Mesendoderm (in vitro differentiated cells): Measurements from ENCODE around the gene SPINDOC.
A peak's percentile ranks its signal among the peaks of the same experiment; 100 is the strongest.

Experiments used
- DNase-seq: peaks from one replicate; pipeline ENCODE4 v3.0.0; 2013
- H2AK5ac ChIP-seq: 2 replicates; pipeline ENCODE4 v1.6.1; 2013; ENCODE audit warnings: low read length, inconsistent platforms
- H2BK120ac ChIP-seq: 2 replicates; pipeline ENCODE4 v1.6.1; 2013; ENCODE audit warnings: low read depth, mild to moderate bottlenecking, low read length, moderate library complexity, mixed read lengths
- H2BK15ac ChIP-seq: replicated peaks from 2 replicates; pipeline ENCODE4 v1.6.1; 2013; ENCODE audit warnings: low read depth, mild to moderate bottlenecking, moderate library complexity
- H2BK5ac ChIP-seq: 2 replicates; pipeline ENCODE4 v1.6.1; 2013; ENCODE audit warnings: low read length, inconsistent platforms
- H3K18ac ChIP-seq: 2 replicates; pipeline ENCODE4 v1.6.1; 2013; ENCODE audit warnings: mild to moderate bottlenecking, low read length, mixed read lengths
- H3K23ac ChIP-seq: one replicate; pipeline ENCODE4 v1.6.1; 2013; ENCODE audit warnings: low read length
- H3K27ac ChIP-seq: 2 replicates; pipeline ENCODE4 v1.5.1; 2013; ENCODE audit warnings: low read depth, mild to moderate bottlenecking, inconsistent platforms, low read length, moderate library complexity
- H3K27me3 ChIP-seq: 2 replicates; pipeline ENCODE4 v1.6.1; 2013; ENCODE audit warnings: low read length, control low read depth, mild to moderate bottlenecking, inconsistent platforms; ENCODE audit not compliant: insufficient read depth, poor library complexity
- H3K36me3 ChIP-seq: 2 replicates; pipeline ENCODE4 v1.6.1; 2013; ENCODE audit warnings: low read length, inconsistent platforms; ENCODE audit not compliant: control insufficient read depth, insufficient read depth
- H3K4ac ChIP-seq: one replicate; pipeline ENCODE4 v1.6.1; 2013; ENCODE audit warnings: low read depth, mild to moderate bottlenecking, low read length, moderate library complexity
- H3K4me1 ChIP-seq: 2 replicates; pipeline ENCODE4 v1.6.1; 2013; ENCODE audit warnings: low read depth, low read length, inconsistent platforms; ENCODE audit not compliant: control insufficient read depth
- H3K4me2 ChIP-seq: 2 replicates; pipeline ENCODE4 v1.6.1; 2013; ENCODE audit warnings: low read length
- H3K4me3 ChIP-seq: 2 replicates; pipeline ENCODE4 v1.5.1; 2013; ENCODE audit warnings: mild to moderate bottlenecking, low read length
- H3K56ac ChIP-seq: one replicate; pipeline ENCODE4 v1.6.1; 2013; ENCODE audit warnings: low read length
- H3K79me1 ChIP-seq: 2 replicates; pipeline ENCODE4 v1.6.1; 2013; ENCODE audit warnings: low read length, inconsistent platforms
- H3K79me2 ChIP-seq: 2 replicates; pipeline ENCODE4 v1.6.1; 2013; ENCODE audit warnings: mild to moderate bottlenecking, low read length; ENCODE audit not compliant: control insufficient read depth, insufficient read depth
- H3K9ac ChIP-seq: 2 replicates; pipeline ENCODE4 v1.6.1; 2013; ENCODE audit warnings: low read length, inconsistent platforms
- H4K5ac ChIP-seq: one replicate; pipeline ENCODE4 v1.6.1; 2013; ENCODE audit warnings: low read length
- H4K8ac ChIP-seq: one replicate; pipeline ENCODE4 v1.6.1; 2013; ENCODE audit warnings: low read depth, mild to moderate bottlenecking, control low read depth, low read length, moderate library complexity
- WGBS: extraction: QIAGEN DNeasy Blood & Tissue Kit; methylation state at CpG from one replicate; pipeline ENCODE4 v1.1.7; 2013; ENCODE audit warnings: low lambda C conversion rate, missing lambda C conversion rate; ENCODE audit not compliant: insufficient coverage; ENCODE audit errors: extremely low coverage; 5-methylcytosine and 5-hydroxymethylcytosine counted together

Gene SPINDOC

GRCh38 chr11:63782749-63783148, 30.5 kb upstream of the SPINDOC start:
- H4K8ac ChIP-seq: no peak overlapping the region
- DNase-seq: no peak
- WGBS: no CpG with 5 or more reads among the region's 6 CpGs
- H4K5ac ChIP-seq: no peak overlapping the region
- H3K4ac ChIP-seq: no peak overlapping the region
- H3K9ac ChIP-seq: no peak overlapping the region
- no peaks in the 10 kb centered on the region for H3K79me1 ChIP-seq
- H3K56ac ChIP-seq: no peak overlapping the region
- H3K79me2 ChIP-seq: no peaks in the 10 kb centered on the region
- no peaks in the 10 kb centered on the region for H3K27me3 ChIP-seq
- no peak overlapping the region for H3K4me3 ChIP-seq
- H2BK15ac ChIP-seq: no peak overlapping the region
- no peak overlapping the region for H3K27ac ChIP-seq
- H2BK5ac ChIP-seq: no peak overlapping the region
- H2AK5ac ChIP-seq: no peak overlapping the region
- H3K23ac ChIP-seq: no peak overlapping the region
- H3K18ac ChIP-seq: no peak overlapping the region
- H3K4me2 ChIP-seq: no peak overlapping the region
- H3K36me3 ChIP-seq: no peaks in the 10 kb centered on the region
- H3K4me1 ChIP-seq: no peaks in the 10 kb centered on the region
- H2BK120ac ChIP-seq: no peak overlapping the region

DNA sequence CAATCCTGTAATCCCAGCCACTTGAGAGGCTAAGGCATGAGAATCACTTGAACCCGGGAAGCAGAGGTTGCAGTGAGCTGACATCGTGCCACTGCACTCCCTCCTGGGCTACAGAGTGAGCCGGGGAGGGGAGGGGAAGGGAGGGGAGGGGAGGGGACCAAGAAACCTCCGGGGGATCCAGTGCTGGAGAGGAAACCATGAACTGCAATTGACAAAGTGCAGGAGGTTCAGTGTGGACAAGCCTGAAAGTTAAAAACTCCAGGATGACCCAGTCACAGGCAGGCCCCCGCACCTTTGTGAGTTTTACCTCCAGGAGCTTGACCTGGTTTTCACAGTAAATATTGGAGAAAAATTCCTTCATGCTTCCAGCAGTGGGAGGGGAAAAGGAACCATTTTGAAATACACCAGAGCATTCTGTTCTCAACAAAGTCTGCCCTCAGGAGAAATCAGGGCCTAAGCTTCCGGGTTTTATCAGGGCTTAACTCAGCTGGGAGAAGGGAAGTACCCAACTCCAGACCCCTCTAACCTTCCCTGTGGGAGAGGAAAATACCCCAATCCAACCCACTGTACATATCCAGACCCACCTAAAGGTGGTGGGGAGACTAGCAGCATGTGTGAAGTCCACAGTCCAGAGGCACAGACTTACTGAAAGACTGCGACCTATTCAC, 29.2 kb upstream of the SPINDOC start:
- Histone ChIP-seq H3K27me3 (no peaks in the 10 kb centered on the region), H3K56ac (peak overlapping the region; percentile 42), H3K79me2 (no peaks in the 10 kb centered on the region), H3K36me3 (no peaks in the 10 kb centered on the region), H2BK15ac (no peak overlapping the region), H3K4me3 (no peak overlapping the region), H2BK5ac (no peak overlapping the region), H3K18ac (no peak overlapping the region), H3K79me1 (no peaks in the 10 kb centered on the region), H3K4me2 (no peak overlapping the region), H3K23ac (no peak overlapping the region), H2BK120ac (no peak overlapping the region), H4K5ac (peak overlapping the region; percentile 71), H3K4me1 (no peaks in the 10 kb centered on the region), H3K27ac (no peak overlapping the region), H2AK5ac (no peak overlapping the region), H3K9ac (no peak overlapping the region), H3K4ac (no peak overlapping the region), H4K8ac (peak overlapping the region; percentile 89)
- DNase-seq: peak; percentile 16
- no CpG with 5 or more reads among the region's 7 CpGs for WGBS

DNA sequence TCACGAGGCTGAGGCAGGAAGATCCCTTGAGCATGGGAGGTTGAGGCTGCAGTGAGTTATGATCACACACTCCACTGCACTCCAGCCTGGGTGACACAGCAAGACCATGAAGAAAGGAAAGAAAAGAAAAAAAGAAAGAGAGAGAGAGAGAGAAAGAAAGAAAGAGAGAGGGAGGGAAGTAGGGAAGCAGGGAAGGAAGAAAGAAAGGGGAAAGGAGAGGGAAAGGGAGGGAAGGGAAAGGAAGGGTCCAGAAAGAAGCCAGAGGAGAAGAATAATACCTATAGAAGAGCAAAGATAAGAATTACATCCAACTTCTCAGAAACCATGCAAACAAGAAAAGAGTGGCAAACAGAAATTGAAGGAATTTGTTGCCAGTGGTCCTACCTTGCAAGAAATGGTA, 27.4 kb upstream of the SPINDOC start:
- no peak for DNase-seq

DNA sequence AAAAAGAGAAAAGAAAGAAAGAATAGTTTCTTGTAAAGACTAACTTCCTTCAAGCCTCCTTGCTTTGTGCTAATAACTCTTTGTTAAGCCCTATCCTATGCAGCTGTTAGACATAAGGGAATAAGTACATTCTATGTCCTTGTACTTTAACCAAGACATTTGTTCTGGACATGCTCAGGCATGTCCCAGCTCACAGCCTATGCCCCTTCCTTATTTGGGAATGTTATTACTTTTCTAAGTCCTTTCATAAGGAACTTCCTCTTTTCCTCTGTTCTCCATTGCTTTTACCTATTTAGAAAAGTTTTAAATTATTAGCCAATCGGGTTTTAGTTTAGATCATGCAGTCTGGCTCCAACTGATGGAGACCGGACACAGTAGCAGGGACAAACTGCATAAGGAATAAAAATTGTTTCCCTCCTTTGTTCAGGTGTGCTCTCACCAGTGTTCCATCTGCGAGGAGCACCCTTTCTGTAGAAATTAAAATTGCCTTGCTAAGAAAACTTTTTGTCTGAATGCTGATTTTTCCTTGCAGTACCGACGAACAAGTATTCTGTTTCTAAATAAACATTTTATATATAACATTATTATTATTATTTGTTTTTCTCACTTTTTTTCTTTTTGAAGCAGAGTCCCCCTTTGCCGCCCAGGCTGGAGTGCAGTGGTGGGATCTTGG, 21.6 kb upstream of the SPINDOC start:
- no CpG with 5 or more reads among the region's 6 CpGs for WGBS
- no peak overlapping the region for H3K4me2 ChIP-seq
- no peaks in the 10 kb centered on the region for H3K79me1 ChIP-seq

More for the DNA sequence above, 27.4 kb upstream of the SPINDOC start:
- Histone ChIP-seq H3K23ac (no peak overlapping the region), H3K79me1 (no peaks in the 10 kb centered on the region), H3K4me1 (no peaks in the 10 kb centered on the region), H2BK5ac (no peak overlapping the region), H3K36me3 (no peaks in the 10 kb centered on the region), H4K8ac (no peak overlapping the region), H4K5ac (no peak overlapping the region), H3K27me3 (no peaks in the 10 kb centered on the region), H3K4ac (no peak overlapping the region), H3K4me3 (no peak overlapping the region), H3K27ac (no peak overlapping the region), H3K4me2 (no peak overlapping the region), H2AK5ac (no peak overlapping the region), H3K56ac (no peak overlapping the region), H3K18ac (no peak overlapping the region), H3K79me2 (no peaks in the 10 kb centered on the region), H2BK15ac (no peak overlapping the region), H2BK120ac (no peak overlapping the region), H3K9ac (no peak overlapping the region)
- WGBS: no CpG with 5 or more reads among the region's 1 CpG

DNA sequence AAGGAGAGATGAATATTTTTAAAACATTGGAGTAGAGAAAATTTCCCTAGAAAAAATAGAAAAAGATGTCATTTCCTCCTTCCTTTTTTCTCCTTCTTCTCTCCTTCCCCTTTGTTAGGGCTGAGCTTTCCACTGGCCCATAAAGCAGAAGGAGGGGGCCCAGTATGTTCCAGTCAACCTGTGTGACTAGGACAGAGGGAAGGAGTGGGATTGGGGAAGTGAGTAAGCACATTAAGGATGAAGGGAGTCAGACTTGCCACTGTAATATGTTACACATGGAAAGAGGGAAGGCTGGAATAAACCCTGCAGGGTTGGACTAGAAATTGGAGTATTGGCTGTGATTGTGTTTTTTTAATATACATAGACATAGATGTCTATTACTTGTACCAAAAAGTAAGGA, 20.1 kb upstream of the SPINDOC start:
- no peak overlapping the region for H3K4me3 ChIP-seq
- H3K4ac ChIP-seq: no peak overlapping the region
- H4K8ac ChIP-seq: no peak overlapping the region
- no peak overlapping the region for H3K56ac ChIP-seq
- H2BK5ac ChIP-seq: no peak overlapping the region
- H3K4me2 ChIP-seq: no peak overlapping the region
- H2BK15ac ChIP-seq: no peak overlapping the region
- H2BK120ac ChIP-seq: no peak overlapping the region
- H2AK5ac ChIP-seq: no peak overlapping the region
- no peak overlapping the region for H3K9ac ChIP-seq
- H3K18ac ChIP-seq: no peak overlapping the region
- no peak overlapping the region for H3K27ac ChIP-seq
- H3K23ac ChIP-seq: no peak overlapping the region
- no peak for DNase-seq
- no peak overlapping the region for H4K5ac ChIP-seq
- H3K79me2 ChIP-seq: no peaks in the 10 kb centered on the region
- H3K27me3 ChIP-seq: no peaks in the 10 kb centered on the region
- H3K36me3 ChIP-seq: no peaks in the 10 kb centered on the region
- no peaks in the 10 kb centered on the region for H3K79me1 ChIP-seq
- no peaks in the 10 kb centered on the region for H3K4me1 ChIP-seq

More for the DNA sequence above, 21.6 kb upstream of the SPINDOC start:
- no peaks in the 10 kb centered on the region for H3K36me3 ChIP-seq
- H3K27me3 ChIP-seq: no peaks in the 10 kb centered on the region
- no peak overlapping the region for H4K8ac ChIP-seq
- H2BK5ac ChIP-seq: no peak overlapping the region
- no peak overlapping the region for H3K4ac ChIP-seq
- no peak overlapping the region for H3K23ac ChIP-seq
- H3K9ac ChIP-seq: no peak overlapping the region
- H3K4me3 ChIP-seq: no peak overlapping the region
- no peak overlapping the region for H3K18ac ChIP-seq
- no peak overlapping the region for H4K5ac ChIP-seq
- H3K56ac ChIP-seq: no peak overlapping the region
- no peak overlapping the region for H2BK15ac ChIP-seq
- no peak overlapping the region for H2BK120ac ChIP-seq
- DNase-seq: no peak
- no peak overlapping the region for H2AK5ac ChIP-seq
- H3K4me1 ChIP-seq: no peaks in the 10 kb centered on the region
- no peak overlapping the region for H3K27ac ChIP-seq
- no peaks in the 10 kb centered on the region for H3K79me2 ChIP-seq

GRCh38 chr11:63795066-63795465, 18.2 kb upstream of the SPINDOC start:
- Histone ChIP-seq H3K36me3 (no peaks in the 10 kb centered on the region), H3K27ac (no peak overlapping the region), H2AK5ac (no peak overlapping the region), H4K8ac (no peak overlapping the region), H2BK5ac (no peak overlapping the region), H2BK120ac (no peak overlapping the region), H3K23ac (no peak overlapping the region), H3K79me1 (no peaks in the 10 kb centered on the region), H4K5ac (no peak overlapping the region), H3K4ac (no peak overlapping the region), H3K79me2 (no peaks in the 10 kb centered on the region), H3K4me1 (no peaks in the 10 kb centered on the region), H3K56ac (no peak overlapping the region), H3K27me3 (no peaks in the 10 kb centered on the region), H3K18ac (no peak overlapping the region), H3K4me3 (no peak overlapping the region), H2BK15ac (no peak overlapping the region), H3K4me2 (no peak overlapping the region), H3K9ac (no peak overlapping the region)
- no CpG with 5 or more reads among the region's 11 CpGs for WGBS
- DNase-seq: no peak
